Measurements from ENCODE around the gene TKTL1. TPM values are rescaled to one million over a fixed set of nuclear protein-coding genes. Genes with fewer than 3 reads are reported as not detected.
A peak's percentile ranks its signal among the peaks of the same experiment; 100 is the strongest.

The TKTL1 gene
- total RNA-seq, 1 donor from 2014 or later = not detected

DNA sequence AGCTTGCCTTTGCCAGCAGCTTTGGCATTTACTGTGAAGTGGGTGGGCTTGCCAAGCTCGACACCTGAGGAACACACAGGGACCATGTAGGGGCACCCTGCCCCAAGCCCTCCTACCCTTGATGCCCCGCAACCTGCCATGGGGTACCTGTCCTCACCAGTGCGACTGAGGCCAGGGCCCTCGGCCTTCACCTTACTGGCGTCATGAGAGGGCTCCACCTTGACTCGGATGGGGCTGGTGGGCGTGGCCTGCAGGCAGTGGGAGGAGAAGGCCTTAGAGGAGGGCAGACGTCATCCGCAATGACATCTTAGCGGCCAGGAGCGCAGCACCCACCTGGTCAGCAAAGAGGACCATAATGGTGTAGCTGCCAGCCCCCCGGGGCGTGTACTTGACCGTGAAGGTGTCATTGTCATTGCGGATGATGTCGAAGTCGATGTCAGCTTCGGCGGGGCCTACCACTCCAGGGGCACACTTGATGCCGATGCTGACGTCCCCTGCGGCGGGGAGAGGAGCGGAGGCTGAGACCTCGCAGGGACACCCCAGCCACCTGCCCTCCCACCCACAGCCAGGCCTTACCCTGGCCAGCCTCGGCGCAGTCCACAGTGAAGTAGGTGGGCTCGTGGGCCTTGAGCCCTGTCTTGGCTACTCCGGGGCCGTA, 66.6 kb downstream of the TKTL1 start:
- no peak for DNase-seq (ENCODE audit: low spot score)

DNA sequence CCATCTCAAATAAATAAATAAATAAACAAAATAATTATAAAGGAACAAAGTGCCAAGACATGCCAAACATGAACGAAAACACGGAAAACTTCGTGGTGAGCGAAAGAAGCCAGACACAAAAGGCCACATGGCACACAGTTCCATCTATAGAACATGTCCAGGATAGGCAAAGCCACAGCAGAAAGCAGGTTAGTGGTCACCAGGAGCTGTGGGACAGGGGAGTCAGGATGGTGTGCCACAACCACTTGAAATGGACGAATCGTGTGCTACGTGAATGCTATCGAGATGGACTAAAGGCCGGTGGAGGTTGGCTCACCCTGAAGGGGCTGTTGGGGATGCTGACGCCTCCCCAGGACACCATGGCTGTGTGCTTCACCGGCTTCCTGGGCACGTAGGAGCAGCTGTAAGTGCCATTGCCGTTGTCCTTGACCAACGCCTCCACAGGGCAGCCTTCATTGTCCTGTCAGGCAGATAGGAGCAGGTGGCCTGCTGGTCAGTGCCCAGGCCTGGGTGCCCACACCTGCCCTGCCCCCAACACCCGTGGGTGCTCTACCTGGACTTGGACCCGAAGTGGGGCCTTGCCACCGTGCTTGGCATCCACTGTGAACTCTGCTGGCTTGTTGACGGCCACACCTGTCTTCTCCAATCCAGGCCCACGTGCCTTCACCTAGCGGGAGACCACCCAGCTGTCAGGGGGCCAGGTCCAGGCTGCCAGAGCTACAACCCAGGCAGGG, 68.3 kb downstream of the TKTL1 start:
- no peak for DNase-seq (ENCODE audit: low spot score)

DNA sequence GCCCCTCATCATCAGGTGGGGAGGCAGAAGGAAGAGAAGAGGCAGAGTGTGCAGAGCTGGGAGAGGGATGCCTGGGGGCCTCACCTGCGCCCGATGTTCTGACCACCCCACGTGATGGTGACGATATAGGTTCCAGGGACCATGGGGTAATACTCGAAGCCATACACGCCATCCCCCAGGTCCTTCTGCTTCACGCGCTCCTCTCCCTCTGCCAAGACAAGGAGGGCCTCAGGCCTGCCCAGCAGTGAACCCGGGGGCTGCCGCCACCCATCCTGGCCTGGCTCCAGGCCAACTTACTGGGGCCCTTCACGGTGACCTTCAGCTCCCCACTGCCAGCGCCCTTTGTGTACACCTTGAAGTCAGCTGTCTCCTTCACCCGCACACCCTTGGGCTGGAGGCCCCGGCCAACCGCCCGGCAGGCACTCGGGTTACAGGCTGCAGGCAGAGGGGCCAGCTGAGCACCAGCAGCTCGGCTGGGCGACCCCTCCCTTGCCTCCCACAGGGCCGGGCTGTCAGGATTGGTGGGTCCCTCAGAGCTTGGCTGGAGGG, 69.5 kb downstream of the TKTL1 start:
- no peak for DNase-seq (ENCODE audit: low spot score)

DNA sequence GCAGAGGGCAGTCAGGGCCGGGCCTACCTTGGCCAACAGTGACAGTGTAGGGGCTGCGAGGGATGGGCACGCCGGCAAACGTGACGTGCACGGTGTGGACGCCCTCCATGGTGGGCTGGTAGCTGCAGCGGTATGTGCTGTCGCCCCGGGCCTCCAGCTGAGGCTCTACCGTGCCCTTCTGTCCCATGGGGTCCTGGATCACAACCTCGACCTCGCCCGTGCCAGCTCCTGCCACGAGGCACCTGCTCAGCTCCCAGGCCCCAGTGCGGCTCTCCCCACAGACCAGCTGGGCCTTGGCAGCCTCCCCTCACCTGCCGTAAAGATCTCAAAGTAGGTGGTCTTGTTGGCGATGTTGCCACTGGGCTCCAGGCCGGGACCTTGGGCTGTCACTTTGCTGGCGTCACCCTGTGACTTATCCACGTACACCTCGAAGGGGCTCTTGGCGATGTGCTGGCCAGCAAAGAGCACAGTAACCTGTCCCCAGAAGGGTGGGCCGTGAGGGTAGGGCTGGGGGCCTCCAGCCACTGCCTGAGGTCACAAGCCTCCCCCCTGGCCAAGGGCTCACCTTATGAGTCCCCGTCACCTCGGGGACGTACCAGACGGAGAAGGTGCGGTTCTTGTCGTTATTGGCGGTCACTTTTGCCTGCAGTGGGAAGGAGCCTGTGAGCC, 70.5 kb downstream of the TKTL1 start:
- no peak for DNase-seq (ENCODE audit: low spot score)

DNA sequence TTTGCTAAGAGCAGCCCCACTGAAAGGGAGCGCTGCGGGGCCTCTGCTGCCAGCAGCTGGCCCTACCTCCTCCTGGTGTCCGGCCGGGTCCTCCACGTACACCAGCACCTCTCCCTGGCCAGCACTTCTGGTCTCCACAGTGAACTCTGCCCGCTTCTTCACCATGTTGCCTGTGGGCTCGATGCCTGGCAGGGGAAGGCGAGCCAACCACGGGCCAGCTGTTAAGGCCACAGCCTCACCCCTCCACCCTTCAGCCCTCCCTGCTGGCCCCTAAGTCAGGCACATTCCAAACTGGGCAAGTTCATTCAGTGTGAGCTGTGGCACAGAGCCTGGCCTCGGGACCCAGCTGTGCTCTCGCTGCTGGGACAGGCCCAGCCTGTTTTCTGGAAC, 71.1 kb downstream of the TKTL1 start:
- no peak for DNase-seq (ENCODE audit: low spot score)

DNA sequence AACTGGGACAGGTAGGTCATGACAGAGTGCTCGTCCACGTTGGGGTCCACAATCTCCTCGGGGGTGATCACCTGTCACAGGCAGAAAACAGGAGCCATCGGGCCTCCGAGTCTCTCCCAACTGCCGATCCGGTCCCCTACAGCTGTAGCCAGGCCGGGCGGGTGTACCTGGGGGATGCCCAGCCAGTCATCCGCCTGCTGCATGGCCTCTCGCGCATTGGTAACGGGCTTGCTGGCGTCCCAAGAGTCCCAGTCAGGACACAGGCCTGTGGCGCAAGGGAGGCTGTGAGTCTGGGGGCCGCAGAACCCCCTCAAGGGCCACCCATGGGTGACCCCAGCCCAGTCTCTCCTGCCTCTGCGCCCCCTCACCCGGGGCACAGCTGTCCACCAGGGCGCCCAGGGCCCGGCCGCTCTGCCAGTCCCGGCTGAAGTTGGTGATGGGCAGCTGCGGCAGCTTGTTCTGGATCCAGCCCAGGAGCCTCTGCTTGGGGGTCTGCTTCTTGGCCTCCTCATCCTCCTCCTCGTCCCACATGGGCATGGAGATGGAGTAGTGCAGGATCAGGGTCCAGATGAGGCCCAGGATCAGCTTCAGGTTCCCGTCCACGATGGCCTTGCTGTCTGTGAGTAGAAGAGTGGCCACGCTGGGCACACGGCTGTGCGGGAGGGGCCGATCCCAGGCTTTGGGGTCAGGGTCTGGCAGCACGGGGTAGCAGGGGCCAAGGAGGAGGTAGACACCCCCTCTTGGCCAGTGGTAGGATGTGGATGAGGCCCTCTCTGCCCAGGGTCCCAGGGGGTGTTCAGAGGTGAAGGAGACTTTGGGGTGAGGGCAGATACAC, 72.1 kb downstream of the TKTL1 start:
- DNase-seq (ENCODE audit: low spot score) = no peak

DNA sequence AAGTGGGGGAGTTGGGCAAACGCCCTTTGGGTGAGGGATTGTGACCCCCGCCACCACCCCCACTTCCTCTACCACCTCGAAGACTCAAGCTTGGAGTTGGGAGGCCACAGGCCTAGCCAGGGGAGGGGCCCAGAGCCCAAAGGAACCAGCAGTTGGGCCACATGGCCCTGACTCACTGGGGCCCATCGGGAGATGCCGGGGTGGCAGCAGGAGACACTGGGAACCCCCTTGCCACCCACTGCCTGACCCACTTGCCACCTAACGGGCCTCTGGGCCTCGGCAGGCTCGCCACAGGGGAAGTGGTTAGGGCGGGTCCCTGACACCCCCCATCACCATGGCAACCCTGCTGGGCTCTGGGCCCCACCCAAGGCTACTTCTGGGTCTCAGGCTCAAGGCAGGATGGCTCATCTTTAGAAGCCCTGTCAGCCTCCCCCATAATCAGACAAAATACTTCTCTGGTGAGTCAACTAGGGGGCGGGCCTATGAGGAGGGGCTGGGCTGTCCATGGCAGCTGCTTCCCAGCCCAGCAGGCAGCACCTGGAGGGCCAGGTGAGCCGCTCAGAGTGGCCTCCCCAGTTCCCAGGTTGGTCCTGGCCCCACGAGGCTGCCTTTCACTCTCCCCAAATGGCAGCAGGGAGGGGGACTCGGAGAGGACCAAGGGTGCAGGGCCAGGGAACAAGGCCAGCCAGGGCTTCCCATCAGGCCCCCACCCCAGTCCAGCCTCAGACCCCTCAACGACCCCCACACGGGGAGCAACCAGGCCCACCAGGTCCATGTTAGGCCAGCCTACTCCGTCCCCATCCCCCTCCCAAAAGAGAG, 73.2 kb downstream of the TKTL1 start:
- peak; percentile 84 for DNase-seq (ENCODE audit: low spot score)

DNA sequence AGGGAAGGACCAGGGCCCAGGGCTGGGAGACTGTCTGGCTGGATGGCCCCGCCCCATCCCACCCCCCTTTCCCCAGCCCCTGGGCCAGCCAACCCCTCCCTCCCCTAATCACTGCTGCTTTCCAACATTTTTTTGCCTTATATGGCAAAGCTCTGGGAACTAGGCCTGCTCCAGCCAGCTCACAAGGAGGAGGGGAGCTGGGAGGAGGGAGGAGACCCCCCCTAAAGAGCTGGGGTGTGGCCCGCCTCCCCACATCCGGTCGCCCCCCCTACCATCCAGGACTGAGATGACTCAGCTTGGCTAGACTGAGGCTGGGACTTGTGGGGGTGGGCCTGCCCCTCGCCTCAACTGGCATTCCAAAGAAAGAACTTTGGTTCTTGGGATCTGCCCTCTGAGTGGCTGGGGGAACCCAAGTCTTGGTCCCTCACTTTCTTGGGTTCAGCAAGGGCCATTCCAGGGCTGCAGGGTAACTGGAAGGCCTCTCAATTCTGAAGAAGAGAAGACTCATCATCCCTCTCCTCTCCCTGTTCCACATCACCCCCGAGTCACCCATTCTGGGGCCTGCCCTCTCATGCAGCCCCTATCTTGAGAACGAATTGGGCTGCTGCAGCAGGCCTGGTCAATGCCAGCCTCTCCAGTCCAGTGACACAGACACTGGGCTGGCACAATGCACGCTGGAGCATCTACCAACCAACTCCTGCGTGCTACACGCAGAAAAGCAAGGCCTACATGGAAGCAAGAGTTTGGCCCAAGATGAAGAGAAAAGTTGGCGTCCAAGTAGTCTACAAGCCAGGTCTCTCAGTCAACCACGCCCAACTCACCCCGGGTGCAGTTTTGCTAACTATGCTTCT, 74.1 kb downstream of the TKTL1 start:
- DNase-seq (ENCODE audit: low spot score) = peak; percentile 86

DNA sequence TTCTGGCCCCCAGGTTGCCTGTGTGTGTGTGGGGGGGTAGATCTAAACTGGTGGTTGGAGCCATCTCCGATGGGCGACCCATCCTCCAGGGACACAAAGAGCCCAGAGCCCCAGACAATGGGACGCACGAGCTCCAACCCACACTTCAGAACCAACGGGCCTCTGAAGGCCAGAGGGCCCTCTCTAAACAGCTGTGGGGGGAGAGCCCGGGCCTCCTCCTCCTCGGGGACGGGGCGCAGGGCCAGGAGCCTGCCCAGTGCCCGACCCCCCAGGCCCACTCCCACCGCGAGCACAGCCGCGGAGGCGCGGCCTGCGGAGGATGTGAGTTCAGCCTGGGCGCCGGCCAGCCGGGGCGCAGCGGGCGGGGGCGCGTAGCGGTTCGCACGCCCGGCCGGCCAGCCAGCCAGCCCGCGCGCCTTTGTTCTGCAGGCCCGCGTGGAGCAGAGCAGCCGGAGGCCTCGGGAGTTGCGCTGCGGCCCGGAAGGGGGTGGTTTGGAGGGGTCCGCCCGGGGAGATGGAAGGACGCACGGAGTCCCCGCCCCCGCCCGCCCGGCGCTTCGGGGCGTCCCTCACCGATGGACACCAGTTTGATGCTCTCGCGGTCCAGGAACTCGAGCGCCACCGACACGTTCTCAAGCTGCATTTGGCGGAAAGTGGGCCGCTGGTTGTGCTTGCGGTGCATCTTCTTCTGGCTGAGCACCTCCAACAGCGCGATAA, 74.9 kb downstream of the TKTL1 start:
- no peak for DNase-seq (ENCODE audit: low spot score)

DNA sequence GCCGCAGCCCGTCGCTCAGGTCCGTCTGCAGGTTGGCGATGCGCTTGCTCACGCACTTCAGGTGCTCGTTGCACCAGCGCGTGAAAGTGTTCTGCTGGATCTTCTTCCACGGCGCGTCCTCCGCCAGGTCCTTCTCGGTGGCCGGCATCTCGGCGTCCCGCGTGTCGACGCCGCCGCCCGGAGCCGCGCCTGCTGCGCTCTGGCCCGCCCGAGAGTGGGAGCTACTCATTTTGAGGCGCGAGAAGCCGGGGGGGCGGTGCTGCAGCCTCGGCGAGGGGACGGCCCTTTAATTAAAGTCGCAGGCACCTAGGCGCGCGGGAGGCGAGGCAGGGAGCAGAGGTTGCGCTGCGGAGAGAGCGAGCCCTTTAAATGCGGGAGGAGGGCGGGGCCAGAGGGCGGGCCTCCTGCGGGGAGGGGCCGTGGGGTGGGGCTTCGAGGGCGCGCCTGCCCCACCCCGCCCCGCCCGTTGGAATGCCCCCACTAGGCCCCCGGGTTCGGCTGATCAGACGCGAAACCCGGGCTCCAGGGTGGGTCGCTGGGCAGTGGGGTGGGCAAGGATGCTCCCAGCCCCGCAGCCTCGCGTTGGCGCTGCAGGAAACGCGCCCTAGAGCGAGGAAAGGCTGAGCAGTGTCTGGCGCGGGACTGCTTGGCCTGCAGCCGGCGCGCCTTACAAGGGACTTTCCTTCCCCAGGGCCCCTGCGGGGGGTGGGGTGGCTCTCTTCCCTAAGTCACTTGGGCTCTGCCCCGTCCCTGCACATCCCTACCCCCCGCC, 75.6 kb downstream of the TKTL1 start:
- DNase-seq (ENCODE audit: low spot score) = peak; percentile 94

DNA sequence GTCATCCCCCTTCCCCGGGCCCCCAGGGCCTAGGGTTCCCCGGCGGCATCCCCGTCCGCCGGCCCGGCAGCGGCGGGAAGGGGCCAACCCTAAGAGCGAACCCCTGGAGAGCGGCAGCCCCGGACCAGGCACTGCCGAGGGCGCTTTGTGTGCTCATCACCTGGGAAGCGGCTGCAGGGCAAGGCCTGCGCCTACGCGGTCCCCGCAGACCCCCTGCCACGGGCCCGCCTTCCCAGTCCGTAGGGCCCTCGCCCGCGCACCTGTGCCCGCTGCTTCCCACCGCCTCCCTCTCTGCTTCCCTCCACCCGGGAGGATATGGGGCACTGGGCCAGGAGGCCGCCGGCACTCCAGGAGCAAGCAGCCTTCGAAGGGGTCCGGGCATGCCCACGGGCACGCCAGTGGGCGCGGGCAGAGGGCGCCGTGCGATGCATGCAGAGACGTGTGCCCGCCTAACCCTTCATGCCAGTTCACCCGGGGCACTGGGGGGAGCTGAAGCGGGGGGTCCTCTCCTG, 76.2 kb downstream of the TKTL1 start:
- DNase-seq (ENCODE audit: low spot score) = no peak

DNA sequence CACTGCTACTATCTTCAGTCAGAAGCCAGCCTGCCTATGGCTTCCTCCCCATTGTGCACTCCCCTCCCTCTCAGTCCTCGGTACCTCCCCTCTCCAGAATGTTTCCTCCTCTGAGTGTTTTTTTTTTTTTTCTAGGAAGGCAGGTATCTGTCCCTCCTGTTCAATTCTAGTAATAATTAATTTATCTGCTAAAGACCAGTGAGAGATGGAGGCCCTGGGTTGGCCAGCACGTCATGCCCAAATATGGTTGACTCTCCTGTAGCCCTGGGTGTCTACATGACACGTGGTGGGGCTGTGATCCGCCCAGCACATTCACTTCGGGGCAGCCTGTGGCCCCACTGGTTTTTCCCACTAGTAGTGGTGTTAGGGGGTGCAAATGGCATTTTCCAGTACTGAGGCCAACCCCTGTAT, 77.0 kb downstream of the TKTL1 start:
- DNase-seq (ENCODE audit: low spot score) = no peak

DNA sequence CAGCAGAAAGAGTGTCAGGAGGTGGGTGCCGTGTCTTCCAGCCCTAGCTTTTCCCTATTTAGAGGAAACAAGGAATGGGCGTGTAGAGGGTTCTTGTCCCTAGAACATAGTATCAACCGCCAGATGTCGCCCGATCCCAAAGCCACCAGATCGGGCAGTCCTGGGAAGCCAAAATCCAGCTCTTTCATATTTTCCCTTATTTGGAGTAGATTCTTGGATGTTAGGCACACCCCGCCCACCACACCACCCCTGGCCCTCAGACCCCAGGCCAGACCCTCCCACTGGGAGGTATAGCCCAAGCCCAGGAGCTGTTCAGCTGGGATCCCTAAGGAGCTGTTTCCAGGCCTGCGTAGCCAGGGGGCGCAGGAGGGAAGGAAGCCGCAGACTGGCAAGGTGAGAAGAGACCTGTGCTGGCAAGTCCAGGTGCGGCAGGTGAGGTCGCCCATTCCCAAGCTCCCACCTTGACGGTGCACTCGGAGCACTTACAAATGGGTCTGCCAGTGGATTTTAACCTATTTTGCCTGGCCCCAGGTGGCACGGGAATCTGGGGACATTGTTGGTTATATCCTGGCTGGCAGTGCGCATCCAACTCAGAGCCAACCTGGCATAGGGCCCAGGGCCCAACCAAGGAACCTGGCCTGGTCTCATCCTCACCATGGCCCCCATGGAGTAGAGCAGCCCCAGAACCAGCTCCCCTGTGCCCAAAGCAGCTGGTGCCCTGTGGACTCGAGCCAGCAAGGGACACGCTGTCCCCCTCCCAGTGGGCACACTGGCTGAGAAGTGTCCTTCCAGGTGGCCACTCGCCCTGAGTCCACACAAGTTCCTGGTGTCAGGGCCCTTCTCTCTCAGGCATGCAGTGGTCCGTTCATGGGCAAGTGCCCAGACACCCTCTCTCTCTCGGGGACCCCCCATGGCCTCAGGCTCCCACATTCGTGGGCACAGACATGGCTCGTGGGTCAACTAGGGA, 78.0 kb downstream of the TKTL1 start:
- peak; percentile 75 for DNase-seq (ENCODE audit: low spot score)

DNA sequence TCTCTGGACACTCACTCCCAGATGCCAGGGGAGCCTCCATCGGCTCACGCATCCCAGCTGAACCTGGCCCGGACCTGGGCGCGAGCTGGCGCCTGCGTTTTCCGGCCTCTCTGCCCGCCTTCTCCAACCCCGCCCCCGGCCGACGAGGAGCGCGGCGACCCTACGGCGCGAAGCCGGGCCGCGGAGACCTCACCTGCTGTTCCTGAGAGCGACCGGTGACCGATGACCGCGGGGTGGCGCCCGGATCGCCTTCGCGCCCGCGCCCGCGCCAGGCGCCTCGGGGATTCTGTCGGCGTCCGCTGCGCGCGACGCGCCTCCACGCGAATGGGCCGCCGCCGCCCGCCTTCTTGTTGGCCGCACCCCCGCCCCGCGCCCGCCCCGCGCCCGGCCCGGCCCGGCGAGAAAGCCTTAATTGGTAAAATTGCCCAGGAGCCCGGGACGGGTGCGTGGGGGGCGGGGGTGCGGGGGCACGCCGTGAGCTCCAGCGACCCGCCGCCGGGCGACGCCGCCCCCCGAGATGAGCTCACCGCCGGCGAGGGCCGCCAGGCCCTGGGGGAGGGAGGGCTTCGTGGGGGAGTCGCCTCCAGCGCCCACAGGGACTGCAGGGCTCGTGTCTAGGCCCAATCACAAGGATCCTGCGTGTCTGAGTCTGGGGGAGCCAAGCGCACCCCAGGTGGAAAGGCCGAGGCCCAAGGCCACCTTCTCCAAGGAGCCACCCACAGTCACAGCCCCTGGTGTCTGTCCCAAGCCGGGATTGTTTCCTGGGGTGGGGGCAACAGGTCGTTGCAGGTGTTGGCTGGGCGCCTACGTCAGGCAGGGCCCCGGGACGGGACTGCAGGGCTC, 78.9 kb downstream of the TKTL1 start, which contains the start of gene FLNA:
Gene FLNA (minus strand): TSS at position 322 of the 843 bp plus-strand sequence. CDS start 3,389 bp downstream, outside the sequence.
- DNase-seq (ENCODE audit: low spot score) = no peak

DNA sequence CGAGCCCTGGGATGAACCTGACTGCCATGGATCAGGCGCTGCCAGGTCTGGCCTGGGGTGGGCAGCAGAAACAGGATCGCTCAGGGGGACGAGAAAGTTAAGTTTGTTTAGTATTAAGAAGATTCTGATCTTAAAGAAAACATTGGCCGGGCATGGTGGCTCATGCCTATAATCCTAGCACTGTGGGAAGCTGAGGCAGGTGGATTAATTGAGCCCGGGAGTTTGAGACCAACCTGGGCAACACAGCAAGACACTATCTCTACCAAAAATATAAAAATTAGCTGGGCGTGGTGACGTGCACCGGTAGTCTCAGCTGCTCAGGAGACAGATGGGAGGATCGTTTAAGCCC, 79.5 kb downstream of the TKTL1 start:
- DNase-seq (ENCODE audit: low spot score) = no peak

DNA sequence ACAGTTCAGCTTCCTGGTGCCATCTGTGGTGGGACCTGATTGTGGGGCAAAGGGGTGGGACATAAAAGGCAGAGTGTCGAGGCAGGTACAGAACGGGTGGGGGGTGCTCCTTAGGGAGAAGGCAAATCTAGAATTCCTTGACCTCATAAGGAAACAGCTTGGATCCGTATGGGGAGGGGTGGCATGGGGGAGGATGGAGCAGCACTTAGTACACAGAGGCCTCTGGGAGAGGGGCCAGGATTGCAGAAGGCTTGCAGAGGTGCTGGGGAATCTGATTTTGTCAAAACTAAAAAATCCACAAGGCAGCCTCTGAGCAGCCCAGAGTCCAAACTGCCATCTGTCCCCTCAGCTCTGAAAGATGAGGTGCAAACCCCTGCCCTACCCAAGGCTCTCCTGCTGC, 81.2 kb downstream of the TKTL1 start:
- no peak for DNase-seq (ENCODE audit: low spot score)

All from ureter (tissue), 1 donor.